ENCODE measurements around the gene SUSD6.
A peak's percentile ranks its signal among the peaks of the same experiment; 100 is the strongest.

SUSD6 gene

GRCh38 chr14:69690042-69690441, 78.6 kb downstream of the SUSD6 start:
- H3K9me3 ChIP-seq (ENCODE audit: control insufficient read depth, insufficient read depth, low read length) = no peaks in the 10 kb centered on the region
- H3K4me1 ChIP-seq (ENCODE audit: control insufficient read depth, low read length) = peaks cover 51% of the 10 kb centered on the region
- no peaks in the 10 kb centered on the region; the same call in 1 of the 2 replicates for H4K20me1 ChIP-seq (ENCODE audit: control insufficient read depth, insufficient read depth, low read depth, low read length)
- no peak overlapping the region for H3K4me2 ChIP-seq (ENCODE audit: low read length)
- H3K36me3 ChIP-seq (ENCODE audit: control insufficient read depth, low read length) = peaks cover 24% of the 10 kb centered on the region
- H3K4me3 ChIP-seq (ENCODE audit: low read length) = no peak overlapping the region
- no peak for TF ChIP-seq EZH2phosphoT487 (IDR thresholded peaks at IDR 0.05; ENCODE audit: borderline replicate concordance, low read length)
- TF ChIP-seq CTCF (IDR thresholded peaks at IDR 0.05; ENCODE audit: low read depth, low read length, poor library complexity, severe bottlenecking) = no peak
- H3K27me3 ChIP-seq (ENCODE audit: control insufficient read depth, low read length) = no peaks in the 10 kb centered on the region
- H3F3A ChIP-seq (ENCODE audit: control insufficient read depth, insufficient read depth) = peaks cover 6% of the 10 kb centered on the region
- no peak overlapping the region for H3K27ac ChIP-seq (ENCODE audit: low read depth, low read length)
- peaks cover 70% of the 10 kb centered on the region for H3K79me2 ChIP-seq (ENCODE audit: control insufficient read depth, low read length)
- no peaks in the 10 kb centered on the region for H3K9me2 ChIP-seq (replicated peaks; ENCODE audit: control insufficient read depth, low read length)

- Histone ChIP-seq H3K36me3 (ENCODE audit: control insufficient read depth, low read length) (peaks cover 26% of the 10 kb centered on the region), H4K20me1 (ENCODE audit: control insufficient read depth, insufficient read depth, low read depth, low read length) (peaks cover 5% of the 10 kb centered on the region; the same call in 1 of the 2 replicates), H3K4me3 (ENCODE audit: low read length) (peak overlapping the region; percentile 61), H3K79me2 (ENCODE audit: control insufficient read depth, low read length) (peaks cover 81% of the 10 kb centered on the region), H3F3A (ENCODE audit: control insufficient read depth, insufficient read depth) (peaks cover 6% of the 10 kb centered on the region), H3K4me1 (ENCODE audit: control insufficient read depth, low read length) (peaks cover 60% of the 10 kb centered on the region), H3K27me3 (ENCODE audit: control insufficient read depth, low read length) (no peaks in the 10 kb centered on the region), H3K9me2 (replicated peaks; ENCODE audit: control insufficient read depth, low read length) (no peaks in the 10 kb centered on the region), H3K27ac (ENCODE audit: low read depth, low read length) (peak overlapping the region; percentile 64), H3K9me3 (ENCODE audit: control insufficient read depth, insufficient read depth, low read length) (no peaks in the 10 kb centered on the region), H3K4me2 (ENCODE audit: low read length) (peak overlapping the region; percentile 74)
- TF ChIP-seq EZH2phosphoT487 (IDR thresholded peaks at IDR 0.05; ENCODE audit: borderline replicate concordance, low read length) (no peak), CTCF (IDR thresholded peaks at IDR 0.05; ENCODE audit: low read depth, low read length, poor library complexity, severe bottlenecking) (no peak)
Measured at GRCh38 chr14:69692594-69692993, 81.2 kb downstream of the SUSD6 start.

DNA sequence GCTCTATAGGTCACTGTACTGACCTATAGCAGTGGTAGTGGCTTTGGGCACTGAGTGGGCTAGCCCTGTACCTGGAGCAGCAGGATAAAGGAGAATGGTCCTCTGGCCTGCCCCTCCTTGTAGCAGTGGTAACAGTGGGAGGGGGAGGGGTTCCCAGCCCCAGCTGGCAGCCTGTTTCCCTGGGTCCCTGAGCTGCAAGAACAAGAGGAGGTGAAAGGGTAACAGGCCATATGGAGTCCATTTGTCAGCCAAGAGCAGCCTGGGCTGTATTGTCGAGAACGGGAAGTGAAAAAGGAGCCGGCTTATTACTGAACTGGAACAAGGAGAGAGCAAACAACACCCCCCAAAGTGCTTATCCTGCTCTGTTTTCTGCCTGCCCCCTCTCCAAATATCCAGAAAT, 81.7 kb downstream of the SUSD6 start:
- peaks cover 82% of the 10 kb centered on the region for H3K79me2 ChIP-seq (ENCODE audit: control insufficient read depth, low read length)
- H4K20me1 ChIP-seq (ENCODE audit: control insufficient read depth, insufficient read depth, low read depth, low read length) = peaks cover 5% of the 10 kb centered on the region; the same call in 1 of the 2 replicates
- H3K36me3 ChIP-seq (ENCODE audit: control insufficient read depth, low read length) = peaks cover 25% of the 10 kb centered on the region
- no peaks in the 10 kb centered on the region for H3K9me3 ChIP-seq (ENCODE audit: control insufficient read depth, insufficient read depth, low read length)
- H3K9me2 ChIP-seq (replicated peaks; ENCODE audit: control insufficient read depth, low read length) = no peaks in the 10 kb centered on the region
- peak overlapping the region; percentile 74 for H3K4me2 ChIP-seq (ENCODE audit: low read length)
- H3K4me3 ChIP-seq (ENCODE audit: low read length) = peak overlapping the region; percentile 61
- no peak for TF ChIP-seq EZH2phosphoT487 (IDR thresholded peaks at IDR 0.05; ENCODE audit: borderline replicate concordance, low read length)
- no peak for TF ChIP-seq CTCF (IDR thresholded peaks at IDR 0.05; ENCODE audit: low read depth, low read length, poor library complexity, severe bottlenecking)
- H3K27ac ChIP-seq (ENCODE audit: low read depth, low read length) = peak overlapping the region; percentile 64
- no peaks in the 10 kb centered on the region for H3K27me3 ChIP-seq (ENCODE audit: control insufficient read depth, low read length)
- H3K4me1 ChIP-seq (ENCODE audit: control insufficient read depth, low read length) = peaks cover 60% of the 10 kb centered on the region
- H3F3A ChIP-seq (ENCODE audit: control insufficient read depth, insufficient read depth) = peaks cover 6% of the 10 kb centered on the region

All from DOHH2 (cell line).